Activated naive CD4-positive, alpha-beta T cell (primary cell): ENCODE data around the gene MRTFB.

ENCODE experiments used
- DNase-seq, 4 experiments: peaks; one replicate each; lab custom pipeline; 2025; lab: John Stamatoyannopoulos, UW

MRTFB gene

DNA sequence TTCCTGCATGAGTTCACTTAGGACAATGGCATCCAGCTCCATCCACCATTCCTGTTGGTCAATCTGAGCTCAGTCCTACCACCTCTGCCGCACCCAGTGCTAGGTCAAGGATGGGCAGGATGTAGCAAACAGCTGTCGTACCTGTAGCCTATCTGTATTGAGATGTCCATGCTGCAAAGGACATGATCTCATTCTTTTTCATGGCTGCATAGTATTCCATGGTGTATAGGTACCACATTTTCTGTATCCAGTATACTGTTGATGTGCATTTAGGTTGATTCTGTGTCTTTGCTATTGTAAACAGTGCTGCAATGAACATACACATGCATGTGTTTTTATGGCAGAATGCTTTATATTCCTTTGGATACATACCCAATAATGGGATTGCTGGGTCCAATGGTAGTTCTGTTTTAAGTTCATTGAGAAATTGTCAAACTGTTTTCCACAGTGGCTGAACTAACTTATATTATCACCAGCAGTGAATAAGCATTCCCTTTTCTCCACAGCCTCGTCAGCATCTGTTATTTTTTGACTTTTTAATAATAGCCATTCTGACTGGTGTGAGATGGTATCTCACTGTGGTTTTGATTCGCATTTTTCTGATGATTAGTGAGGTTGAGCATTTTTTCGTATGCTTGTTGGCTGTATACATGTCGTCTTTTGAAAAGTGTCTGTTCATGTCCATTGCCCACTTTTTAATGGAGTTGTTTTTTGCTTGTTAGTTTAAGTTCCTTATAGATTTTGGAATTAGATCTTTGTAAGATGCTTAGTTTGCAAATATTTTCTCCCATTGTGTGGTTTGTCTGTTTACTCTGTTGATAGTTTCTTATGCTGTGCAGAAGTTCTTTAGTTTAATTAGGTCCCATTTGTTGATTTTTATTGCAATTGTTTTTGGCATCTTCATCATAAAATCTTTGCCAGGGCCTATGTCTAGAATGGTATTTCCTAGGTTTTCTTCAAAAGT lies 7.2 kb upstream of the MRTFB start:
- DNase-seq: no peak

- DNase-seq: no peak
Measured at GRCh38 chr16:14069818-14070217, 1.3 kb upstream of the MRTFB start.

GRCh38 chr16:14070555-14070876 lies 603 bp upstream of the MRTFB start:
- peak in 1 of 4 experiments; percentile 13 for DNase-seq

DNA sequence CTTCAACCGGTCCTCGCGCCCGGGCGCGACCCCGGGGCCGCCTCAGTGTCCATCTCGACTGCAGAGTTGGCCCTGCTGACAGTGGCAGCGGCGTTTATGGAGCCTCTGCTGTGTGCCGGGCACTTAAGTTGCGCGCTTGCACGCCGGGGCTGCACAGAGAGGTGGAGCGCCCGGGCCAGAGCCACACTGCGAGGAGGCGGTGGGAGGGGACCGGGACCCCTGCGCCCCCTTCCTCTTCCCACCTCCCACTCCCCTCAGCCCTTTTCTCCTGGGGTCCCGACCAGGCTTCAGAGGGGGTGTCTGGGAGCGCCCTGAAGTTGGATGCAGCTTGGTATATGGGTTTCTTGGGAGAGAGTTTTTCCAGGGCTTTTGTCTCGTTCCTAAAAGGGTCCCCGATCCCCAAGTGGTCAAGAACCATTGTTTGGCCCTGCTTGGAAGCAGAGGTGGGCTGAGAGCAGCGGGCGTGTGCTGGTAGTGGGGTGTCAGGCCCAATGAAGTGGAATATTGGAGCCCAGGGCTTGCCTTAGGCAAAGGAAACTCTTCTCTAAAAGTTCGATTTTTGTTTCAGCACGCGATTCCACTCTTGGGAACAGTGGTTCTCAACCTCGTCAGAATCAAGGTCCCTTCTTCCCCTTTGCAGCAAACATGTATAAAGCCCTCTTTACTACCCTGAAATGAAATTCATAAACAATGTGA lies 605 bp downstream of the MRTFB start:
- peak in 2 of 4 experiments; percentile 2 to 29 for DNase-seq

DNA sequence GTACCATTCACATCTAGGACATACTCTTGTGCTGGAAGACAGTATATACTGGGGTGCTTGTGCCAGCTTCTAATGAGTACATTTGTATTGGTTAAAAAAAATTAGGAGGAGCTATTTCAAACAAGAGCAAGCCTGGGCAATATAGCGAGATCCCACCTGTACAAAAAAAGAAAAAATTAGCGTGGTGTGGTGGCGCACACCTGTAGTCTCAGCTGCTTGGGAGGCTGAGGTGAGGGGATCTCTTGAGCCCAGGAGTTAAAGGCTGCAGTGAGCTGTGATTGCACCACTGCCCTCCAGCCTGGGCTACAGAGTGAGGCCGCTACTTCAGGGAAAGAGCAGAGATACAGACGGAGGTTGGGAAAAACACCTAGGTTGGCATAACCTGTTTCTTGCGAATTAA lies 1.2 kb downstream of the MRTFB start:
- no peak for DNase-seq

GRCh38 chr16:14074544-14074943 lies 3.4 kb downstream of the MRTFB start:
- DNase-seq: no peak

DNA sequence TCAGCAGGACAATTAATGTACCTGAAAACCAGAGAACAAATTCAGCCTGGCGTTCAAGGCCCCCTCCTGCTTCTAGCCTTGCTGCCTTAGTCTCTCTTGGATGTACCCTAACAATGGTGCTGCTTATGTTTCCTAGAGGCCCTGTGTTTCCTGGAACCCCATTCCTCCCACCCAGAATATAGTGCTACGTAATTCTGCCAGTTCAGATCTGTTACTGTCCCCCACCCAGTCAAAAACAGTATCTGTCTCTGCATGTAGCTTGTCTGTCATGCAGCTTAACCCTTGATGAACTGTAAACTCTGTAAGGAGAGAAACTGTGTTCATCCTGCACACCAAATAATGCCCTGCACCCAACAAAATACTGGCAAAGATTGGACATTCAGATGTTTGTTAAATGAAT lies 6.8 kb downstream of the MRTFB start:
- no peak for DNase-seq

- DNase-seq: no peak
Measured at GRCh38 chr16:14086477-14086876, 15.4 kb downstream of the MRTFB start.

DNA sequence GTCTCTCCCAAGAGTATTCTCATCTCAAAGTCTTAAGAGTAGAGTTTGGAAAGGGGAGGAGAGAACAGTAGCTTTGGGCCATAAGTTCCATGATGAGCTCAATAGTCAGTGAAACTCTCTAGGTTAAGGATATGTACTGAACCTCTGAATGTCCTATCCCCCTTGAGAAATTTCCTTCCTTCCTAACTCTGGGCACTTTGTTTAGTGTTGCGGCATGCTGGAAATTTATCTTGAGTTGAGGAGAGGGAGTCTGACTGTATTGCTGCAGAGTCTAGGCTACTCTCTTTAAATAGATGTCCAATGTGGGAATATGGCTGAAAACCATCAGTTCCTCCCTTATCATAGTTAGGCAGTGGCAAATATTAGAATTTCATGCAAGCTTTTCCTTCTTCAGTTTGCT lies 16.1 kb downstream of the MRTFB start:
- no peak for DNase-seq

GRCh38 chr16:14087590-14088154 lies 16.6 kb downstream of the MRTFB start:
- DNase-seq: no peak

DNA sequence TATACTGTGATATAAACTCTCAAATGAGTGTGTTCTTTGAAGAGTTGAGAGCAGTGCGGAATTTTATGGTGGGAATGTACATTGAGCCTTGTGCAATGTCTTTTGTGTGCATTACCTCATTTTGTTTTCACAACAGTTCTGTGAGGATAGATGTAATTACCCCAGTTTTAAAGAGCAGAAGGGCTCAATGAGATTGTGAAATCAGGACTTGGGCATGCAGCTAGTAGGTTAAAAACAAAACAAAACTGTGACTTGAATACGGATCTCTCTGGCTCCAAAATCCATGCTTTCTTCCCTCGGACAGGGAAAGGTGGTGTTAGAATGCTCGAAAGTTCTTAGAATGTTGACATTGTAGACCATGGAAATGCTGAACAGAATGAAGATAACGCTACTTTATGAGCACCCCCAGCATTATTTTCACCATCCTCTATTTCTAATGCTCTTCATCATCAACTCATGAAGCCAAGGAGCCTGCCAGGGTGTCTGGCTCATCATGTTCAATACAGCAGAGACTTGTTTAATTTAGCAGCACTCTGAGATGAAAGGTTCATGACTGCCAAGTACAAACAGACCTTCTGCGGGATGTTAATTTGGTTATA lies 17.1 kb downstream of the MRTFB start:
- DNase-seq: no peak

- DNase-seq: no peak
Measured at GRCh38 chr16:14089283-14089823, 18.2 kb downstream of the MRTFB start.

GRCh38 chr16:14092561-14092960 lies 21.4 kb downstream of the MRTFB start:
- DNase-seq: no peak

GRCh38 chr16:14095883-14096551 lies 24.9 kb downstream of the MRTFB start:
- no peak for DNase-seq

DNA sequence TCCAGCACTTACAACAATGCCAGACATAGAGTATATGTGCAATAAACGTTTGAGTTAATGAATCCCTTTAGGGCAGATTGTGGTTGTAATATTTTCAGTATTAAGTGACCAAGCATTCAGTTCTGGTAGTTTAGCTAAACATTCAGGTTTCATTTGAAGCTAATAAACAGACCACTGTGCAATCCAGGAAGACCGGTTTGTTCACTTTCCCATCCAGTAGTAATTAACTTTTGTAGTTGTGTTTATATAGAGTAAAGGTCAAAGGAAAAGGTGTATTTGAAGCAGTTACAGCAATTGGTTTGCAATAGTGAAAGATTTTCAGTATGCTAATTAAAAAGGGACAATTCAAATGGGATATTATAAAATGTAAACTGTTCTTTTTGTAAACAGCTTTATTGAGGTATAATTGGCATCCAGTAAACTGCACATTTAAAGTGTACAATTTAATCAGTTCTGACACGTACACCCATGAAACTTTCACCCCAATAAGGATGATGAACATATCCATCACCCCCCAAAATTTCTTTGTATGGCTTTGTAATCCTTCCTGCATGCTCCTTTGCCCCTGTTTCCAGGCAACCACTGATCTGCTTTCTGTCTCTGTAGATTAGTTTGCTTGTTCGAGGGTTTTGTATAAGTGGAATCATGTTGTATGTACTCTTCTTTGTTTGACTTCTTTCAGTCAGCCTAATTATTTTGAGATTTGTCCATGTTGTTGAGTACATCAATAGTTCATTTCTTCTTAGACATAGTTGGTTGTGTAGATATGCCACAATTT lies 26.3 kb downstream of the MRTFB start:
- DNase-seq: no peak

DNA sequence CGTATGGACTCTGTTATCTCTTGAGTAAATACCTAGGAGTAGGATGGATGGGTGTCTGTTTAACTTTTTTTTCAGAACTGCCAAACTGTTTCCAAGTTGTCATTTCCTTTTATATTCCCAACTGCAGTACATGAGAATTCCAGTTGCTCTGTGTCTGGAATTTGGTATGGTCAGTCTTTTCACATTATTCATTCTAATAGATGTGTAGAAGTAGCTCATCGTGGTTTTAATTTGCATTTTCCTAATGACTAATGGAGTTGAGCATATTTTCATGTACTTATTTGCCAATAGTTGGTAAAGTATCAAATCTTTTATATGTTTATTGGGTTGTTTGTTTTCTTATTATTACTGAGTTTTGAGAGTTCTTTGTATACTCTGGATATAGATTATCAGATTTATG lies 27.0 kb downstream of the MRTFB start:
- no peak for DNase-seq

DNA sequence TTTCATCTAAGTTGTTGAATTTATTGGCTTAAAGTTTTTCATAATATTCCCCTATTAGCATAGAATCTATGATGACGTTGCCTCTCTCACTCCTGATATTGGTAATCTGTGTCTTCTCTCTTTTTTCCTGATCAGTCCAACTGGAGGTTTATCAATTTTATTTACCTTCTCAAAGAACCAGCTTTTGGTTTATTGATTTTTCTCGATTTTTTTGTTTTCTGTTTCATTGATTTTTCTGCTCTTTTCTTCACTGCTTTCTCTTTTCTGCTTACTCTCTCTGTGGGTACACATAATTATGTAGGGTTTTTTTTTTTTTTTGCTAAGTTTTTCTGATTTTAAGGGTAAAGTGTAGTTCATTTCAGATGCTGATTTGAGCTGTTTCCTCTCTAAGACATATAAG lies 29.7 kb downstream of the MRTFB start:
- DNase-seq: no peak

DNA sequence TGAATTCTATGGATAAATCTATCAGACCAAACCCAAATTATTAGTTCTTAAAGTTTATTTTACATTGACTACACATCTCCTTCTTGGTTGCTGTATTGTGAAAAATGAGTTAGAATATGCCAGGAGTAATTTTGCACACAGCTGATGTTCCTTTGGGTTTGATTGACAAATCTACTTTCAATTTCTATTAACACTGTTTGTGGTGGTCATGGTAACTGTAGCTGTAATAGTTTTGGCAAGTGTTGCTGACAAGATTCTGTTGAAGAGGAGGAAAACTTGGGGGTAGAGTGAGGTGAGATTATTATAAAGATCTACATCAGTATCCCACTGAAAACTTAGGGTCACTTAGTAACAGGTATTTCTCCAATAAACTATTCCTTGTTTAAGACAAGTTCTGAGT lies 30.3 kb downstream of the MRTFB start:
- no peak for DNase-seq

DNA sequence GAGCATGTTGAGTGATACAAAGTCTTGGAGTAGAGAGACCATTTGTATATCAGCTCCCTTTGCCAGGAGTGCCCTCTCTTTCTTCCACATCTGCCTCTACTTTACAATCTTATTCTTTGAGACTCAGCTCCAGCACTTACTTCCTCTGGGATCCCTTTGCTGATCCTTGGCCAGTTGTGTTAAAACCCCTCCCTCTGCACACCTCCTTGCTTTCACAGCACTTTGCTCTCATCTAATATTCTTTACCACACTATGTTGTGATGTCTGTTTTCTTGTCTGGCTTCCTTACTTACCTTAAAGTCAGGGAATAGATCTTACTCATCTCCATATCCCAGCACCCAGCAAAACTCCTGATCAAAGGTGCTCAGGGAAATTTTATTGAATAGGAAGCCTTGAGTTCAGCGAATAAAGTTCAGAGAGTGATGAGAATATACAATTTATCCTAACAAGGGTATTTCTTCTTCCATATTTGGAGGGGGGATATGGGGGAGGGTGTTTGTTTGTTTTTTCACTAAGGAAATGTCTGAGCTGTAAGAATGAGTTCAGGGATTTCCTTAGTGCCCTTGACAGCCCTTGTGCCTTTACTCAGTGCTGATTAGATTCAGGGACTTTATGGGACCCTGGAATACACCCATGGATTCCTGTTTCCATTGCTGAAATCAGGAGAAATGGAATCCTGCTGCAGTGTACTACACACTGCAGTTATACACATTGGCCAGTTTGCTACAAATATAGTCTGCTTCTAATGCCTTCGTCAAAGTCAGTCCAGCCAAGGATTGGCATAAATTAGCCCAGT lies 32.0 kb downstream of the MRTFB start:
- DNase-seq: no peak

DNA sequence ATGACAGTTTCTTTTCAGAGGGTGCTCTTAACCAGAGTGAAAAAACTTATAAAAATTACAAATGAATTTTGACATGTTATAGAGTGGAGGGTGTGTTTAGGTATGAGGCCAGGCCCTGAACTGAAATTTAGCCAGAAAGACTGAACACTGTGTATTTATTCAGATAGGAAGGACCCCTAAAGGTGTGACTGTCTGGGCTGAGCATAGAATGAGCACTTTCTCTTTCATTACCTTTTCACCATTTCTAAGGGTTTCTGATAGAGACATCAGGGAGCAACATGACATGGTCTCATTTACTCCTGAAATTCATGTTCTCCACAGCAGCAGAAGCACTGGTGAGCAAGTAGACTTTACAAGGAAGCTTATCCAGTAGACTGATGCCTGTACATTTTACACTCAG lies 32.9 kb downstream of the MRTFB start:
- DNase-seq: no peak
